Endothelial cell of hepatic sinusoid (primary cell): ENCODE measurements around the gene TST.

ENCODE experiments used
- in situ Hi-C: cut with HindIII; loops from 2 replicates; pipeline ENCODE4 v1.10.0; 2017; ENCODE audit warnings: low sequenced_read_pairs

TST gene

DNA sequence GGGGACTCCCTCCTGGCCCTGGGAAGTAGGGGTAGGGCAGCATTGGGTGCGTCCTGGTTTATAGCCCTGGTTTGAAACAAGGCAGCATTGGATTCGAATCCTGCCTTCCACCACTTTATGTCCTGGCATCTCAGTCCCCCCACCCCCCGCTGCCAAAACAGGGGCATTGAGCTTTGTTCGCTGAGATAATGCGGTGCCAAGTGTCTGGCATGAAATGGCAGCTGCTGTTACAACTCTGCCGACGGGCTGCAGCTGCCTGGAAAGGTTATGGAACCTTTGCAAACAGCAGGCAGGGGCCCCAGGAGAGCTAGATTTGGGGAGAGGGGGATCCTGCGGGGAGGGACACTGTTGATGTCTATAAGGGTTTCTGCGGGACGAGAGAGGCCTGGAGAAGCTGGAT, 1.9 kb downstream of the TST start:
- in situ Hi-C loops: no loop called here

GRCh38 chr22:37016134-37016910, 2.9 kb downstream of the TST start:
- in situ Hi-C loops: no loop called here

- in situ Hi-C loops: no loop called here
Observed at GRCh38 chr22:37015587-37015878, 3.7 kb downstream of the TST start.

- in situ Hi-C loops: no loop called here
Observed at GRCh38 chr22:37014835-37015586, 4.2 kb downstream of the TST start.

- in situ Hi-C loops: no loop called here
Observed at GRCh38 chr22:37014415-37014806, 4.8 kb downstream of the TST start.

DNA sequence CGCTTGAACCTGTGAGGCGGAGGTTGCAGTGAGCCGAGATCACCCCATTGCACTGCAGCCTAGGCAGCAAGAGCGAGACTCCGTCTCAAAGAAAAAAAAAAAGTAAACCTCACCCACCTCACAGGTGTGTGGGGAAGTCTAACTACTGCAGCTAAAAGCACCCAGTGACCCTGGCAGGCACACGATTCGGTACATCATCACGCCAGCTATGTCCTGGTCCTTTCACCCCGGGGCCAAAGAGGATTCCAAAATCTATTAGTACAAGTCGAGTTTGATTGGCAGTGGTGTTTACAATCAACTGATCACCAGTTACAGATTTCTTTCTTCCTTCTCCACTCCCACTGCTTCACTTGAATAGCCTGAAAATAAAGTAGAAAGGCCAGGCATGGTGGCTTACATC, 6.3 kb downstream of the TST start:
- in situ Hi-C loops: no loop called here

GRCh38 chr22:37012262-37012904, 6.9 kb downstream of the TST start:
- in situ Hi-C loops: no loop called here

DNA sequence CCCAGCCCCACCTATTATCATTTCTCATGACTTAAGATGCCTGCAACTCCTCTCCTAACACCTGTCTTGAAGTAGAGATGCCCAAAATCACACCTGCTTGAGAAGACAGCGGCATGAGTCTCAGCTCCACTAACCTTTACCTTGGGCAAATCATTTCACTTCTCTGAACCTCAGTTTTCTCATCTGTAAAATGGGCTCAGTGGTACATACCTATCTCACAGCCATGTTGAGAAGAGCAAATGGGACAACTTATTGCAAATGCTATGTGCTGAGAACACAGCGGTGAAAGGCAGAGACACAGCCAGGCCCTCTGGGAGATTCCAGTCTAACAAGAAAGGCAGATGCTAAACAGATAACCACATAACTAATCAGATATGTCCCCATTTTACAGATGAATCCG, 7.8 kb downstream of the TST start:
- in situ Hi-C loops: no loop called here

GRCh38 chr22:37010976-37011375, 8.3 kb downstream of the TST start:
- in situ Hi-C loops: no loop called here

DNA sequence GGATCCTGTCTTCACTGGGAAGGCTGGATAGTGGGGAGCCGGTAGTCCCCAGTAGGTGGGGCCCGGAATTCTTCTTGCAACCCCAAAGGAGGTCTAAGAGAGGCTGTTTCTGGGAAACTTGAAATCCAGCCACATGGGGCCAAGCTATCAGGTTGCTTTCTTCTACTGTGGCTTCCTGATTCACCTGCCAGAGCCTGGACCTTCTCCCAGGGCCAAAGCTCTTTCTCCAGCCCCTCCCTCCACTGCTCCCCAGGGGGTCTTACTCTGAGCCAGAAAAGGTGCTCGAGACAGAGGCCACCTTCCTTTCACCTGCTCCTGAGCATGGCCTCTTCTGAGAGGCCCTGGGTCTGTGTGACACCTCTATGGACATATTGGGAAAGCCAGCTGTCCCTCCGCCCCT, 9.1 kb downstream of the TST start:
- in situ Hi-C loops: no loop called here

- in situ Hi-C loops: loop anchor here (5.0 kb wide), 1 partner anchor 227 kb away; no protein-coding TSS in a partner anchor
Observed at GRCh38 chr22:37009490-37009889, 9.8 kb downstream of the TST start.

DNA sequence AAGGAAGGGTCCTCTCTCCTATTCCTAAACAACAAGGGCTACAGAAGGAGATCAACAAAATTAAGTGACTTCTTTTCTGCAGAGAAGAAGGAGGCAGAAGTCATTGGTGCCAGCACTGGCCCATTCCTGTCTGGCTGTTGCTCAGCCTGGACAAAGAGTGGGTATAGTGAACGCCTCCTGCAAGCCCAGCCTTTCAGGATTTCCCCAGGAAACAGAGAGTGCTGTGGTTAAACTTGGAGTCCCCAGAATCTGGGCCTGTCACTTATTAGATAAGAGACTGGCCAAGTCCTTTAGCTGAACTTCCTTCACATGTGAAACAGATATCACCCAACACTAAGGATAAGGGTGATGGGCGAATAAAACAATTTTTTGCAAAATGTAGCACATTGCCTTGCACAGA, 10.9 kb downstream of the TST start:
- in situ Hi-C loops: loop anchor here (5.0 kb wide), 1 partner anchor 226 kb away; no protein-coding TSS in a partner anchor

DNA sequence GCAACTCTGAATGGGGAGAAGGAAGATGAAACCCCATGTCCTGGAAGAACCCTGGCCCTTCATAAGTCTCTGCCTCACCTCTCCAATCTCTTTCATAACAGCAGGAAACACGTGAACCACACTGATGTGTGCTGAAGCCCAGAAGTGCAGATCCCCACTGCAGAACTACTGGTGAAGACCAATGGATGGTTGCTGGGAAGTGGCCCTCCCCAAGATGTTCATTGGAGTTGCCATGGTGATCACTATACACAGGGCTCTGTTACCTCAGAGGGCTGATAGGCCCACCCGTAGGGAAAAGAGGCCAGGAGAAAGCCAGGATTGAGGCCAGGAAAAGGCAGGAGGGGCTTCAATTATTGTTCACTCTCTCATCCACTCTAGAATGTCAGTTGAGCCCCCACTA, 11.6 kb downstream of the TST start:
- in situ Hi-C loops: loop anchor here (5.0 kb wide), 1 partner anchor 225 kb away; no protein-coding TSS in a partner anchor

DNA sequence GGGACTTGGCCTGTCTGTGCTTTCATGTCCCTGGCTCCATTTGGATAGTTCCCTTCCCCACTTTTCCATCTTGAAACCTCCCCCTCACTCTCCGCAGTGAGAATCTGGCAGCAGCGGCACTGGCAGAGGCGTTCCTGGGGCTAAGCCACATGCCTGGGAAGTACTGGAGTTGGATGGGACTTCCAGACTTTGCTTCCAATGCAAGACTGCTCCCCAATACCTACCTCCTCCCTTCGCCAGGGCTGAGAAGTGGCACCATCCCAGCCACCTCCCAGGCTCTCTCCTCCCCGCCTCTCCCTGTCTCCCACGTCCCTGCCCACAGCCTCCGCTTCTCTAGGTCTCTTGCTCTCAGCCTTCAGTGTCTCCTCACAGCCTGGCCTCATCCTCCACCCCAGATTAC, 16.6 kb downstream of the TST start:
- in situ Hi-C loops: no loop called here

GRCh38 chr22:37001826-37002225, 17.4 kb downstream of the TST start:
- in situ Hi-C loops: no loop called here

DNA sequence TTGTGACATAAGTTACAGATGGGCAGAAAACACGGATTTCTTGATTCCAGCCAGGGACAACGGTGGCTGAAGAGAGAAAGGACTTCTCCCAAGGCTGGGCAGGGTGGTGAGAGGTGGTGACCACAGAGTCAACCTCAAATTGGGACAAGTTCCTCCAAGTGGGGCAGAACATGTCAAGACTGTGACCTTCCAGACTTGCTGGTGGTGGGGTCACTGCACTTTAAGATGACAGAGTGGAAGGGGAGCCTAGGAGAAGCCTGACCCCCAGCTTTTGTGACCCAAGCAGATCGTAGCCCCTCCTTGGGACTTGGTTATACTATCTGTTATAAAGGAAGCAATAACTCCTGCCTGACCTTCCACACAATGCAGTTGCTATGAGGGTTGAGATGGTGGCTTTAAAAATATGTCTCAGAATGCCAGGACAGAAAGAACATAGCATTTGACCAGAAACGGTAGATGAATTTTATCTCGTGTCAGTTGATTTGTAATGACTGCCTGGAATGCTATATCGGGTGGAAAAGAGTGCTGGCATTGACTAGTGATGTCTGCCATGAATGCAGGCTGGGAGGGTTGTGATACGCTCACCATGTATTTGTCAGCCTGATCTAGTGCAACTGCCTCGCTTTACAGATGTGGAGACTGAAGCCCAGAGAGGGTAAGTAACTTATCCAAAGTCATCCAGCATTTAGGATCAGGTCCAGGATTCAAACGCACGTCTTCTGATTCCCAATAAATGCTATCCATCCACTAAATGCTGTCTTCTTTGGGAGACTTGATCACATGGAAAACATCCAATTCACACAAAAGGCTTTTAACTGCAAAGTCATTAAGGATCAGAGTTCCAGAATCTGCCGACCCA, 18.3 kb downstream of the TST start:
- in situ Hi-C loops: no loop called here

DNA sequence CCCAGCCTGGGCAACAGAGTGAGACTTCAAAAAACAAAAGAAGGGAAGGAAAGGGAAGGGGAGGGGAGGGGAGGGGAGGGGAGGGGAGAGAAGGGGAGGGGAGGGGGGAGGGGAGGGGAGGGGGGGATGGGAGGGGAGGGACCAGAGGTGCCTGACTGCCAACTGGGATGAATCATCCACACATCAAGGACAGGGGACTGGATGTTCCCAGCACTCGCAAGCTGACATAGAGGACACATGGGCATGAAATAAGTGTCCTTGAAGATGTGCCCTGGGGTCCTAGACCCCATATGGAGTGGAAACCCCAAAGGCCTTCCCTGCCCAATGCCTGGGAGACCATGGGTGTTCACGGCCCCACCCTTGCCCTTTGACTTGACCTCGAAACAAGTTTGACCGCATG, 19.8 kb downstream of the TST start:
- in situ Hi-C loops: no loop called here

DNA sequence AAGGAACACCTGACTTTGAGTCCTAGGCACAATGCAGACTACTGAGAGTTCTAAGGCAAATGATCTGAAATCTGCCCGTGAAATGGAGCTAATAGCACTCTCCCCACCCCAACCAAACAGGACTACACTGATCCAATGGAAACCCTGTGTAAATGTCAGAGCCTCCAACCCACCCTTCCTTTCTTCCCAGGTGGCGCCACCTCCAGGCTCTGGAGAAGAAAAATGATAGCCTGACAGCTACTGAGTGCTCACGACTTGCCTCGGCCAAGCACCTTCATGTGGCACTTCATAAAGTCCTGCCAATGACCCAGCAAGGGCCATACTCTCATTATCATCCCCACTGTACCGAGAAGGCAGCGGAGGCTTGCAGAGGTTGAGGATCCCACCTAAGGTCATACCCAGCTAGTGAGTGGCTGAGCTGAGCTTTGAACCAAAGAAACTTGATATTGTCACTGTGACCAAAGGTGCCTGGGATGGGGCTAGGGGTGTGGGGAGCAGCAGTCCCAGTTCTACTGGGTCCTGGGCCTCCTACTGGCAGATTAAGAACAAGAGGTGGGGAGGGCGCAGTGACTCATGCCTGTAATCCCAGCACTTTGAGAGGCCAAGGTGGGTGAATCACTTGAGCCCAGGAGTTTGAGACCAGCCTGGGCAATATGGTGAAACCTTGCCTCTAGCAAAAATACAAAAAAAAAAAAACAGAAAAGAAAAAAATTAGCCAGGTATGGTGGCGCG, 20.5 kb downstream of the TST start:
- in situ Hi-C loops: no loop called here

- in situ Hi-C loops: no loop called here
Observed at GRCh38 chr22:36997746-36998145, 21.5 kb downstream of the TST start.

DNA sequence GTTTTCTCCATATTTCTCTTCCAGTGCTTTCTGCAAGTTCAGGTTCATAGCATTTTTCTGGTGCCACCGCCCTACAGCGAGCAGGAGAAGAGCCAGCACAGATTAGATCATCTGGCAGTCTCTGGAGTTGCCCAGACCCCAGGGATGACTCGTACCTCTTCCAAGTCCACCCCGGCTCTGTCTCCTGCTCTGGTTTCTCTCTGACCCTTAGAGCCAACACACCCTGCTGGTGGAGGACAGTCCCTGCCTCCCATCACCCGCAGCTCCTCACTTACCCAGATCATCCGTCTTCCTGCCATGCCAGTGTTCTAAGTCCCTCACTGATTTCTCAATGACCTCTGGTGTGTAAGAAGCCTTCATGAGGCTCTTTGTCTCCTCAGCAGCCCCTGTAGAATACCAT, 28.0 kb downstream of the TST start:
- in situ Hi-C loops: no loop called here
